Upper lobe of right lung (tissue), 1 donor: ENCODE data around the gene PRR5. TPM values are rescaled to one million over a fixed set of nuclear protein-coding genes. Genes with fewer than 3 reads are reported as not detected.
"Not testable (repeated sequence)": the region's sequence is repeated elsewhere in the genome, so short reads cannot be mapped to it uniquely, and the experiment has no call there.

Experiments
- ATAC-seq: fragments of 200-7000 bp; cut with Tn5 transposase; one replicate; pipeline ENCODE4 v1.9.1; 2020; ENCODE audit warnings: mild to moderate bottlenecking, moderate library complexity
- DNase-seq: peaks from one replicate; pipeline ENCODE4 v3.0.0-alpha.2; 2020
- H3K27ac ChIP-seq: fragments of 200-600 bp; one replicate; pipeline ENCODE4 v1.8.0; 2022
- H3K27me3 ChIP-seq: fragments of 200-600 bp; one replicate; pipeline ENCODE4 v1.8.0; 2022; ENCODE audit warnings: mild to moderate bottlenecking
- H3K36me3 ChIP-seq: fragments of 200-600 bp; one replicate; pipeline ENCODE4 v1.8.0; 2022
- H3K4me1 ChIP-seq: fragments of 200-600 bp; one replicate; pipeline ENCODE4 v1.8.0; 2022
- H3K4me3 ChIP-seq: fragments of 200-600 bp; one replicate; pipeline ENCODE4 v1.8.0; 2022; ENCODE audit warnings: mild to moderate bottlenecking
- H3K9me3 ChIP-seq: fragments of 200-600 bp; one replicate; pipeline ENCODE4 v1.8.0; 2022
- CTCF ChIP-seq: fragments of 200-600 bp; IDR thresholded peaks from one replicate; pipeline ENCODE4 v1.8.0; 2022; ENCODE audit warnings: antibody characterized with exemption
- intact Hi-C: fragments of 100-400 bp; cut with DNase I; formaldehyde crosslinking; loops from one replicate; pipeline ENCODE4 v1.11.0; 2022
- total RNA-seq: library from RNA; stranded (reverse); fragmentation: NEBNext Ultra II Directional; extraction: Animal tissue kit (Norgen Biotek cat#: 25700); gene quantifications from one replicate; pipeline ENCODE4 v1.2.1, GENCODE V29; 2021
- donor health status: DM: no; HTN: yes; CAD: no; lungs with severe emphysema.

The PRR5 gene
- total RNA-seq, 1 donor from 2014 or later = 13.6 TPM

- Histone ChIP-seq H3K4me3 (no peak overlapping the region), H3K27me3 (no peaks in the 10 kb centered on the region), H3K9me3 (no peaks in the 10 kb centered on the region), H3K36me3 (no peaks in the 10 kb centered on the region), H3K4me1 (peaks cover 7% of the 10 kb centered on the region), H3K27ac (no peak overlapping the region)
- TF ChIP-seq CTCF = peak; percentile 99
- DNase-seq (peak; percentile 89), ATAC-seq (peak; percentile 73)
- intact Hi-C loops = loop anchor here (2.0 kb wide), 1 partner anchor 39 kb away; no protein-coding TSS in a partner anchor
These were observed 33.8 kb downstream of the PRR5 start for GRCh38 chr22:44735518-44736428.

- intact Hi-C loops = no loop called here
- Histone ChIP-seq H3K4me1 (peaks cover 7% of the 10 kb centered on the region), H3K9me3 (no peaks in the 10 kb centered on the region), H3K27ac (no peak overlapping the region), H3K36me3 (no peaks in the 10 kb centered on the region), H3K4me3 (no peak overlapping the region), H3K27me3 (no peaks in the 10 kb centered on the region)
- ATAC-seq (no peak), DNase-seq (no peak)
- no peak for TF ChIP-seq CTCF
These were observed 34.8 kb downstream of the PRR5 start for GRCh38 chr22:44736581-44737405.

- no peak for ATAC-seq
- Histone ChIP-seq H3K4me3 (no peak overlapping the region), H3K36me3 (no peaks in the 10 kb centered on the region), H3K4me1 (peaks cover 7% of the 10 kb centered on the region), H3K27ac (no peak overlapping the region), H3K9me3 (no peaks in the 10 kb centered on the region), H3K27me3 (no peaks in the 10 kb centered on the region)
- no peak for DNase-seq
- intact Hi-C loops = no loop called here
- TF ChIP-seq CTCF = no peak
These were observed 35.7 kb downstream of the PRR5 start for GRCh38 chr22:44737406-44738346.

GRCh38 chr22:44738347-44738715, 36.3 kb downstream of the PRR5 start:
- no peak overlapping the region for H3K4me3 ChIP-seq
- no peaks in the 10 kb centered on the region for H3K36me3 ChIP-seq
- intact Hi-C loops = no loop called here
- H3K9me3 ChIP-seq = no peaks in the 10 kb centered on the region
- DNase-seq (no peak), ATAC-seq (peak; percentile 51)
- no peaks in the 10 kb centered on the region for H3K27me3 ChIP-seq
- no peak overlapping the region for H3K27ac ChIP-seq
- peaks cover 7% of the 10 kb centered on the region for H3K4me1 ChIP-seq
- TF ChIP-seq CTCF = no peak

GRCh38 chr22:44739024-44739423, 37.0 kb downstream of the PRR5 start:
- Histone ChIP-seq H3K9me3 (no peaks in the 10 kb centered on the region), H3K27ac (no peak overlapping the region), H3K36me3 (no peaks in the 10 kb centered on the region), H3K4me1 (peaks cover 7% of the 10 kb centered on the region), H3K4me3 (no peak overlapping the region), H3K27me3 (no peaks in the 10 kb centered on the region)
- ATAC-seq = no peak
- intact Hi-C loops = no loop called here
- DNase-seq = no peak
- TF ChIP-seq CTCF = no peak

- intact Hi-C loops, DNase-seq, H3K9me3 ChIP-seq, H3K36me3 ChIP-seq, H3K4me3 ChIP-seq, H3K4me1 ChIP-seq, H3K27me3 ChIP-seq, H3K27ac ChIP-seq: not testable (repeated sequence)
- peak; percentile 6 for ATAC-seq
These were observed 37.7 kb downstream of the PRR5 start for GRCh38 chr22:44739666-44740065.
